Neural crest cell (in vitro differentiated cells): ENCODE data around the gene GMPPA. TPM values are rescaled to one million over a fixed set of nuclear protein-coding genes. Genes with fewer than 3 reads are reported as not detected.

ENCODE experiments used
- DNase-seq: peaks from one replicate; pipeline ENCODE4 v3.0.0; 2021; ENCODE audit warnings: low read depth, mixed read lengths, low spot score
- H3K27ac Mint-ChIP-seq: one replicate; pipeline ENCODE4 v1.8.0; 2021; ENCODE audit warnings: mild to moderate bottlenecking, mixed read lengths; ENCODE audit not compliant: unreplicated experiment
- H3K27me3 Mint-ChIP-seq: 2 replicates; pipeline ENCODE4 v1.8.0; 2021; ENCODE audit warnings: low read depth, mild to moderate bottlenecking, mixed read lengths
- H3K36me3 Mint-ChIP-seq: 2 replicates; pipeline ENCODE4 v1.8.0; 2021; ENCODE audit warnings: low read depth, mild to moderate bottlenecking, mixed read lengths
- H3K4me1 Mint-ChIP-seq: 2 replicates; pipeline ENCODE4 v1.8.0; 2021; ENCODE audit warnings: mixed read lengths
- H3K4me3 Mint-ChIP-seq: one replicate; pipeline ENCODE4 v1.8.0; 2021; ENCODE audit warnings: mild to moderate bottlenecking, mixed read lengths
- H3K9me3 Mint-ChIP-seq: 2 replicates; pipeline ENCODE4 v1.8.0; 2021; ENCODE audit warnings: mixed read lengths
- total RNA-seq: library from RNA; stranded (reverse); gene quantifications from 2 replicates; pipeline ENCODE4 v1.2.1, GENCODE V29; 2021
- TF ChIP-seq, protein P1 (sequence below): fragments of 200-600 bp; sonication (generic); conservative IDR thresholded peaks from 2 replicates; pipeline ENCODE4 v1.5.0; 2021; ENCODE audit warnings: antibody characterized with exemption, mild to moderate bottlenecking

GMPPA gene
- total RNA-seq, 1 donor from 2014 or later = 26.1 TPM

DNA sequence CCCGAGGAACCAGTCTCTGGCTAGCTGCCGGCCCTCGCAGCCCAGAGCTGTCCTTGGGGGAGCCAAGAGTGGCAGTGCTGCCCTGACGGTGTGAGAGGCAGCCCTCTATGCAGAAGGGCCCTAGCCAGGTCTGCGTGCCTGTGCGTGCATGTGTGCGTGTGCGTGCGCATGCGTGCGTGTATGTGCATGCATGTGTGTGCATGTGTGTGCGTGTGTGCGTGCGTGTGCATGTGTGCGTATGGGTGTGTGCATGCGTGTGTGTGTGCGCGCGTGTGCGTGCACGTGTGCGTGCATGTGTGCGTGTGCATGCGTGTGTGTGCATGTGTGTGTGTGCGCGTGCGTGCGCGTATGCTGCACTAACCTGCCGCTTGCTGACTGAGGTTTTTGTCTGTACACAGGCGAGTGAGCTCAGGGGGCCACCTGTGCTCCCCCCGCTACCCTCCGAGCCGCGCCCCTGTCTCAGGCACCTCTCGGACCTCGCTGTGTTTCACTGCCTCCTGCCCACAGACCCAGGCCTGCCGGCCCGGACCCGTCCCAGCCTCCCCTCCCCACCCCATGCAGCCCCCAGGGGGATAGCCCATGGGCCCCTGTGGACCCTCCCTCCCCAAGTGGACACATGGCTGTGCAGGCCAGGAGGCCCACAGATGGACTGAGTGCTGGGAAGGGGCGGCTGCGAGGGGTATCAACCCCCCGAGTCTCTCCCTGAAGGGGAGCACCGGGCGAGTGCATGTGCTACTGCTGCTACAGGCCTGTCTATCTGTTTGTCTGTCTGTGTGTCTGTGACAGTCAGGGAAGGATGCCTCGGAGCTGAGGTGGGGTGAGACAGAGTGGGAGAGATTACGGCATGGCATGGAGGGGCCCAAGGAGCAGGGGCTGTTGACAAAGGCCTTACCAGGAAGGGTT is 32.8 kb upstream of the GMPPA start:
- no peak for DNase-seq
- no peaks in the 10 kb centered on the region for H3K27me3 Mint-ChIP-seq
- no peak overlapping the region for H3K4me3 Mint-ChIP-seq
- H3K4me1 Mint-ChIP-seq = peaks cover 6% of the 10 kb centered on the region
- TF ChIP-seq, protein P1, sequence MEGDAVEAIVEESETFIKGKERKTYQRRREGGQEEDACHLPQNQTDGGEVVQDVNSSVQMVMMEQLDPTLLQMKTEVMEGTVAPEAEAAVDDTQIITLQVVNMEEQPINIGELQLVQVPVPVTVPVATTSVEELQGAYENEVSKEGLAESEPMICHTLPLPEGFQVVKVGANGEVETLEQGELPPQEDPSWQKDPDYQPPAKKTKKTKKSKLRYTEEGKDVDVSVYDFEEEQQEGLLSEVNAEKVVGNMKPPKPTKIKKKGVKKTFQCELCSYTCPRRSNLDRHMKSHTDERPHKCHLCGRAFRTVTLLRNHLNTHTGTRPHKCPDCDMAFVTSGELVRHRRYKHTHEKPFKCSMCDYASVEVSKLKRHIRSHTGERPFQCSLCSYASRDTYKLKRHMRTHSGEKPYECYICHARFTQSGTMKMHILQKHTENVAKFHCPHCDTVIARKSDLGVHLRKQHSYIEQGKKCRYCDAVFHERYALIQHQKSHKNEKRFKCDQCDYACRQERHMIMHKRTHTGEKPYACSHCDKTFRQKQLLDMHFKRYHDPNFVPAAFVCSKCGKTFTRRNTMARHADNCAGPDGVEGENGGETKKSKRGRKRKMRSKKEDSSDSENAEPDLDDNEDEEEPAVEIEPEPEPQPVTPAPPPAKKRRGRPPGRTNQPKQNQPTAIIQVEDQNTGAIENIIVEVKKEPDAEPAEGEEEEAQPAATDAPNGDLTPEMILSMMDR = no peak
- H3K36me3 Mint-ChIP-seq = no peaks in the 10 kb centered on the region
- H3K27ac Mint-ChIP-seq = no peak overlapping the region
- no peaks in the 10 kb centered on the region for H3K9me3 Mint-ChIP-seq

- TF ChIP-seq, protein P1 = no peak
- H3K4me3 Mint-ChIP-seq = no peak overlapping the region
- H3K9me3 Mint-ChIP-seq = no peaks in the 10 kb centered on the region
- no peaks in the 10 kb centered on the region for H3K36me3 Mint-ChIP-seq
- H3K4me1 Mint-ChIP-seq = peaks cover 6% of the 10 kb centered on the region
- H3K27me3 Mint-ChIP-seq = no peaks in the 10 kb centered on the region
- DNase-seq = no peak
- H3K27ac Mint-ChIP-seq = no peak overlapping the region
These were observed 31.6 kb upstream of the GMPPA start for GRCh38 chr2:219466816-219467735.

GRCh38 chr2:219467736-219468075 is 31.0 kb upstream of the GMPPA start:
- no peak for DNase-seq
- H3K27ac Mint-ChIP-seq = no peak overlapping the region
- no peaks in the 10 kb centered on the region for H3K27me3 Mint-ChIP-seq
- H3K4me1 Mint-ChIP-seq = peaks cover 6% of the 10 kb centered on the region
- TF ChIP-seq, protein P1 = no peak
- H3K9me3 Mint-ChIP-seq = no peaks in the 10 kb centered on the region
- no peaks in the 10 kb centered on the region for H3K36me3 Mint-ChIP-seq
- H3K4me3 Mint-ChIP-seq = no peak overlapping the region

- Mint-ChIP-seq H3K27ac (no peak overlapping the region), H3K9me3 (no peaks in the 10 kb centered on the region), H3K4me3 (no peak overlapping the region), H3K27me3 (no peaks in the 10 kb centered on the region), H3K36me3 (no peaks in the 10 kb centered on the region), H3K4me1 (peaks cover 6% of the 10 kb centered on the region)
- no peak for DNase-seq
- TF ChIP-seq, protein P1 = no peak
These were observed 30.1 kb upstream of the GMPPA start for GRCh38 chr2:219468410-219469185.

DNA sequence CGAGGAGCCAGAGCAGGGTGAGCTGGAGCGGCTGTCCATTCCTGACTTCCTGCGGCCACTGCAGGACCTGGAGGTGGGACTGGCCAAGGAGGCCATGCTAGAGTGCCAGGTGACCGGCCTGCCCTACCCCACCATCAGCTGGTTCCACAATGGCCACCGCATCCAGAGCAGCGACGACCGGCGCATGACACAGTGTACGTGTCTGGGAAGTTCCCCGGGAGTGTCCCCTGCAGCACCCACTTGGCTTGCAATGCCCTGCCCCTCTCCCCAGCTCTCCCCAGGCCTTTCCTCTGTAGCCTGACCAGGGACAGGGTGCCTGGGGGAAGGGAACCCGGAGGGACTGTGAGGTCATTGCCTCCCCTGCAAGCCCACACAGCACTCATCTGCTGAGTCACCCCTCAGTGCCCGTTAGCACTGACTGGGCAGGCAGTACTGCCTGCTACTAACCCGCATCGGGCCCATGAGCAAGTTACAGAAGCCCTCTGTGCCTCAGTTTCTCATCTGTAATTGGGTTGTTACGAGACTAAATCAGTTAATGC is 29.4 kb upstream of the GMPPA start:
- Mint-ChIP-seq H3K36me3 (no peaks in the 10 kb centered on the region), H3K27me3 (no peaks in the 10 kb centered on the region), H3K9me3 (no peaks in the 10 kb centered on the region), H3K27ac (no peak overlapping the region), H3K4me1 (peaks cover 6% of the 10 kb centered on the region), H3K4me3 (no peak overlapping the region)
- TF ChIP-seq, protein P1 = no peak
- no peak for DNase-seq
